ENCODE results near the gene DENND2A.
"Not testable (repeated sequence)": the region's sequence is repeated elsewhere in the genome, so short reads cannot be mapped to it uniquely, and the experiment has no call there.

Gene DENND2A

GRCh38 chr7:140671966-140672365, 31.4 kb upstream of the DENND2A start:
- H3K27ac ChIP-seq, result no peak overlapping the region
- no peaks in the 10 kb centered on the region for H3K9me3 ChIP-seq
- H3K4me3 ChIP-seq (ENCODE audit: low read depth in 1 of 2, low read length in 1 of 2), result no peak overlapping the region
- H3K4me1 ChIP-seq (ENCODE audit: control insufficient read depth in 1 of 2, insufficient read depth in 1 of 2, low read depth in 1 of 2, low read length in 1 of 2), result peaks cover 19 to 29% of the 10 kb centered on the region in 2 experiments
- H3K36me3 ChIP-seq, result no peaks in the 10 kb centered on the region
- no peaks in the 10 kb centered on the region for H3K27me3 ChIP-seq
- TF ChIP-seq CTCF (IDR thresholded peaks at IDR 0.05), result no peak

DNA sequence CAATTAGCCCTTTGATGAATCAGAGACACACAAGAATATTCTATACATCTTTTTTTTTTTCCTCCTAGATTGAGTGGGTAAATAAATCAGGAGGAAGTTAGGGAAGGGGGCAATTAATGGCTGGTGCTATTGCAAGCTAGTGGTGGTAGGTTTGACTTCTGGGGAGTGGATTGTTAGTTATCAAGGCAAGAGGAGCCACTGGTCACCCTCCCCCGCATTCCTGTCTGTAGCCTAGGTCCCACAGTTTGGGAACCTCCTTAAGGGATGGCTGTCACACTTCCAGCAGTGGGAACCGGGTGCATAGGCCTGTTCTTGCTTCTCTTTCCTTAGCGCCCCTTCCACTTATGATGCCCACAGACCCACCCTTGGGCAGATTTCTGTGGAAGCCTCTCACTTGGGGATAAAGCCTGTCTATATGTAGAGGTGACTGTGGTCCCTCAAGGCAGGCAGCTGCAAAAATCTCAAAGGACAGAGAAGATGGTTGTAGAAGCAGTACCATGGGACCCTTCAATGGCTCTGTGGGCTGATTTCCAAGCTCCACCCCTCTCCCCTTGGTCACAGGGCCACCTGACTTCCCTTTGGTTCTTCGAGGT, 29.8 kb upstream of the DENND2A start:
- Histone ChIP-seq H3K27ac (no peak overlapping the region), H3K36me3 (no peaks in the 10 kb centered on the region), H3K4me3 (ENCODE audit: low read depth in 1 of 2, low read length in 1 of 2) (no peak overlapping the region), H3K9me3 (no peaks in the 10 kb centered on the region), H3K27me3 (no peaks in the 10 kb centered on the region), H3K4me1 (ENCODE audit: control insufficient read depth in 1 of 2, insufficient read depth in 1 of 2, low read depth in 1 of 2, low read length in 1 of 2) (peaks cover 16 to 27% of the 10 kb centered on the region in 2 experiments)
- TF ChIP-seq CTCF (IDR thresholded peaks at IDR 0.05), result no peak

- not testable (repeated sequence) for H3K27ac ChIP-seq, H3K27me3 ChIP-seq
- H3K4me1 ChIP-seq (ENCODE audit: control insufficient read depth in 1 of 2, insufficient read depth in 1 of 2, low read depth in 1 of 2, low read length in 1 of 2), result peaks cover 13 to 21% of the 10 kb centered on the region in 2 experiments
These were observed 29.2 kb upstream of the DENND2A start for GRCh38 chr7:140669862-140670261.

GRCh38 chr7:140669352-140669751, 28.7 kb upstream of the DENND2A start:
- H3K27ac ChIP-seq, result no peak overlapping the region
- H3K27me3 ChIP-seq, result no peaks in the 10 kb centered on the region
- no peak for TF ChIP-seq CTCF (IDR thresholded peaks at IDR 0.05)
- H3K36me3 ChIP-seq, result no peaks in the 10 kb centered on the region
- H3K4me1 ChIP-seq (ENCODE audit: control insufficient read depth in 1 of 2, insufficient read depth in 1 of 2, low read depth in 1 of 2, low read length in 1 of 2), result peaks cover 13 to 17% of the 10 kb centered on the region in 2 experiments
- no peak overlapping the region for H3K4me3 ChIP-seq (ENCODE audit: low read depth in 1 of 2, low read length in 1 of 2)
- H3K9me3 ChIP-seq, result no peaks in the 10 kb centered on the region

More at GRCh38 chr7:140669862-140670261, 29.2 kb upstream of the DENND2A start:
- not testable (repeated sequence) for H3K9me3 ChIP-seq; H3K4me3 ChIP-seq (ENCODE audit: low read depth in 1 of 2, low read length in 1 of 2); H3K36me3 ChIP-seq

GRCh38 chr7:140668641-140669040, 28.0 kb upstream of the DENND2A start:
- Histone ChIP-seq H3K27me3 (no peaks in the 10 kb centered on the region), H3K27ac (no peak overlapping the region), H3K4me1 (ENCODE audit: control insufficient read depth in 1 of 2, insufficient read depth in 1 of 2, low read depth in 1 of 2, low read length in 1 of 2) (peaks cover 8 to 11% of the 10 kb centered on the region in 2 experiments), H3K4me3 (ENCODE audit: low read depth in 1 of 2, low read length in 1 of 2) (no peak overlapping the region), H3K9me3 (no peaks in the 10 kb centered on the region), H3K36me3 (no peaks in the 10 kb centered on the region)
- TF ChIP-seq CTCF (IDR thresholded peaks at IDR 0.05), result no peak

GRCh38 chr7:140667476-140667875, 26.9 kb upstream of the DENND2A start:
- Histone ChIP-seq H3K4me3 (ENCODE audit: low read depth in 1 of 2, low read length in 1 of 2) (no peak overlapping the region), H3K9me3 (no peaks in the 10 kb centered on the region), H3K36me3 (no peaks in the 10 kb centered on the region), H3K27ac (no peak overlapping the region), H3K4me1 (ENCODE audit: control insufficient read depth in 1 of 2, insufficient read depth in 1 of 2, low read depth in 1 of 2, low read length in 1 of 2) (peaks cover 2 to 5% of the 10 kb centered on the region in 2 experiments), H3K27me3 (no peaks in the 10 kb centered on the region)
- no peak for TF ChIP-seq CTCF (IDR thresholded peaks at IDR 0.05)

- not testable (repeated sequence) for H3K36me3 ChIP-seq; H3K9me3 ChIP-seq; H3K4me1 ChIP-seq (ENCODE audit: control insufficient read depth in 1 of 2, insufficient read depth in 1 of 2, low read depth in 1 of 2, low read length in 1 of 2); H3K4me3 ChIP-seq (ENCODE audit: low read depth in 1 of 2, low read length in 1 of 2); H3K27ac ChIP-seq
- H3K27me3 ChIP-seq, result peaks cover 13% of the 10 kb centered on the region
These were observed 22.3 kb upstream of the DENND2A start for GRCh38 chr7:140662938-140663337.
